ENCODE measurements around the gene FKBP15. TPM values are rescaled to one million over a fixed set of nuclear protein-coding genes. Genes with fewer than 3 reads are reported as not detected.

FKBP15 gene
- total and polyA plus RNA-seq, 2 donors (not counting 3 experiments of a cell fraction or from before 2014, with no cell fraction given): 16.8 to 26.8 TPM

Other genes with a start within 250 kb of the FKBP15 start
- gene ZNF883, start 209.1 kb downstream of the FKBP15 start, total RNA-seq: not detected in 2 replicates
- gene ZNF883, start 209.1 kb downstream of the FKBP15 start, polyA plus RNA-seq: 0.11 and 0.15 TPM in 2 replicates
- gene ZFP37, start 164.6 kb downstream of the FKBP15 start, total RNA-seq: 1.3 and 1.6 TPM in 2 replicates
- gene ZFP37, start 164.6 kb downstream of the FKBP15 start, polyA plus RNA-seq: 0.13 and 0.21 TPM in 2 replicates
- gene SLC31A2, start 70.3 kb downstream of the FKBP15 start, total RNA-seq: 3.7 and 4.0 TPM in 2 replicates
- gene SLC31A2, start 70.3 kb downstream of the FKBP15 start, polyA plus RNA-seq: 9.8 and 11.4 TPM in 2 replicates
- gene SLC31A1, start 267 bp upstream of the FKBP15 start, total RNA-seq: 20.8 and 22.7 TPM in 2 replicates
- 11.3 and 13.5 TPM in 2 replicates for gene SLC31A1, start 267 bp upstream of the FKBP15 start, polyA plus RNA-seq
- 36.9 and 37.5 TPM in 2 replicates for gene CDC26, start 54.3 kb upstream of the FKBP15 start, total RNA-seq
- 17.6 and 25.7 TPM in 2 replicates for gene CDC26, start 54.3 kb upstream of the FKBP15 start, polyA plus RNA-seq
- 24.2 and 25.8 TPM in 2 replicates for gene PRPF4, start 54.4 kb upstream of the FKBP15 start, total RNA-seq
- 10.0 and 12.9 TPM in 2 replicates for gene PRPF4, start 54.4 kb upstream of the FKBP15 start, polyA plus RNA-seq
- gene RNF183, start 82.1 kb upstream of the FKBP15 start, total RNA-seq: not detected in 2 replicates
- gene RNF183, start 82.1 kb upstream of the FKBP15 start, polyA plus RNA-seq: not detected in 2 replicates
- 0.62 and 1.00 TPM in 2 replicates for gene WDR31, start 119.0 kb upstream of the FKBP15 start, total RNA-seq
- 0.22 and 0.25 TPM in 2 replicates for gene WDR31, start 119.0 kb upstream of the FKBP15 start, polyA plus RNA-seq
- not detected in 2 replicates for gene BSPRY, start 128.3 kb upstream of the FKBP15 start, total RNA-seq
- not detected in 2 replicates for gene BSPRY, start 128.3 kb upstream of the FKBP15 start, polyA plus RNA-seq
- gene HDHD3, start 155.7 kb upstream of the FKBP15 start, total RNA-seq: 7.6 and 8.0 TPM in 2 replicates
- gene HDHD3, start 155.7 kb upstream of the FKBP15 start, polyA plus RNA-seq: 14.1 and 15.5 TPM in 2 replicates
- 29.5 TPM in 2 replicates for gene ALAD, start 180.0 kb upstream of the FKBP15 start, total RNA-seq
- 11.8 and 12.8 TPM in 2 replicates for gene ALAD, start 180.0 kb upstream of the FKBP15 start, polyA plus RNA-seq
- 53.8 and 54.3 TPM in 2 replicates for gene POLE3, start 189.4 kb upstream of the FKBP15 start, total RNA-seq
- 61.5 and 68.6 TPM in 2 replicates for gene POLE3, start 189.4 kb upstream of the FKBP15 start, polyA plus RNA-seq
- 0.66 and 0.88 TPM in 2 replicates for gene C9orf43, start 189.5 kb upstream of the FKBP15 start, total RNA-seq
- gene C9orf43, start 189.5 kb upstream of the FKBP15 start, polyA plus RNA-seq: 0.08 and 0.25 TPM in 2 replicates
- gene RGS3, start 242.4 kb upstream of the FKBP15 start, total RNA-seq: 407 and 416 TPM in 2 replicates
- 356 and 385 TPM in 2 replicates for gene RGS3, start 242.4 kb upstream of the FKBP15 start, polyA plus RNA-seq

Measured in endothelial cell of umbilical vein (primary cell).